ENCODE measurements around the gene SEC63. TPM values are rescaled to one million over a fixed set of nuclear protein-coding genes. Genes with fewer than 3 reads are reported as not detected.
"Not testable (repeated sequence)": the region's sequence is repeated elsewhere in the genome, so short reads cannot be mapped to it uniquely, and the experiment has no call there.

The SEC63 gene
- total RNA-seq, 1 donor from 2014 or later = 154 TPM

DNA sequence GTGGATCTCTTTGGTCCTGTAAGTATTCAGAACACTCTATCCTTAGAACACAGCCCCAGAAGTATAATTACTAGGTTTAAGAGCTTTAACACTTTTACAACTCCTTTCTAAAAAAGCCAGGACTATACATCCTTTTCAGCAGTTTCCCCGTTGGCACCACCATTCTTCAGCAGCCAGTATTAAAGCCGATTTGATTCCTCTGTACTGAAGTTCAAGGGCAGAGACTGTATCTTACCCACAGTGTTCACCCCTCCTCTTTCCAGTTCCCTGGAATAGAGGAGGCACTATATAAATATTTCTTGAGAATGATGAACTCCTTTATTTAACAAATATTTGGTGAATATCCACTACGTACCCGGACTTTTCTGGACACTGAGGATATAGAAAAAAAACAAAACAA is 15.9 kb downstream of the SEC63 start:
- no peak overlapping the region for H3K4me3 Mint-ChIP-seq
- peak overlapping the region; percentile 63 for H3K27ac Mint-ChIP-seq
- TF ChIP-seq, protein P1, sequence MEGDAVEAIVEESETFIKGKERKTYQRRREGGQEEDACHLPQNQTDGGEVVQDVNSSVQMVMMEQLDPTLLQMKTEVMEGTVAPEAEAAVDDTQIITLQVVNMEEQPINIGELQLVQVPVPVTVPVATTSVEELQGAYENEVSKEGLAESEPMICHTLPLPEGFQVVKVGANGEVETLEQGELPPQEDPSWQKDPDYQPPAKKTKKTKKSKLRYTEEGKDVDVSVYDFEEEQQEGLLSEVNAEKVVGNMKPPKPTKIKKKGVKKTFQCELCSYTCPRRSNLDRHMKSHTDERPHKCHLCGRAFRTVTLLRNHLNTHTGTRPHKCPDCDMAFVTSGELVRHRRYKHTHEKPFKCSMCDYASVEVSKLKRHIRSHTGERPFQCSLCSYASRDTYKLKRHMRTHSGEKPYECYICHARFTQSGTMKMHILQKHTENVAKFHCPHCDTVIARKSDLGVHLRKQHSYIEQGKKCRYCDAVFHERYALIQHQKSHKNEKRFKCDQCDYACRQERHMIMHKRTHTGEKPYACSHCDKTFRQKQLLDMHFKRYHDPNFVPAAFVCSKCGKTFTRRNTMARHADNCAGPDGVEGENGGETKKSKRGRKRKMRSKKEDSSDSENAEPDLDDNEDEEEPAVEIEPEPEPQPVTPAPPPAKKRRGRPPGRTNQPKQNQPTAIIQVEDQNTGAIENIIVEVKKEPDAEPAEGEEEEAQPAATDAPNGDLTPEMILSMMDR (IDR thresholded peaks at IDR 0.05; ENCODE audit: unreplicated experiment) = no peak
- H3K4me1 Mint-ChIP-seq = peaks cover 25% of the 10 kb centered on the region
- H3K9me3 Mint-ChIP-seq = no peaks in the 10 kb centered on the region
- no peaks in the 10 kb centered on the region for H3K27me3 Mint-ChIP-seq (ENCODE audit: low read depth)
- DNase-seq (ENCODE audit: low spot score in 2 of 2, unreplicated experiment in 2 of 2) = no peak
- peaks cover 8% of the 10 kb centered on the region for H3K36me3 Mint-ChIP-seq

DNA sequence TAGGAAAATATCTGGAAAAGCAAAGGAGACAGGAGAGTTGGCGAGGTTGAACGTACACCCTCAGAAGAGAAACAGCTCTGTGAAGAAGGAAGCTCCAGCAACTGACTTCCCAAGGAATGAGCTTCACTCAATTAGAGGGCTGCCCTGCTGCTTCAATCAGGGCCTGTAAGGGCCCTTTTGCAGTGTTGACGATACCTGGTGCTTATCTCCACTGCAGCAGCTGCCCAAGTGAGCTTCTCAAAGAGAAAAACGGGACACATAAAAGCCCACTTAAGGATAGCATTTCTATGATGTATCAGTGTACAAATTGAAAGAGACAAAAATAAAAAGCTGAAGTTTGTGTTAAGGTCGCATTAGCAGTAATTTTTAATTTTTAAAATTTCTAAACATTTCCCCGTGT is 16.4 kb downstream of the SEC63 start:
- no peak for DNase-seq (ENCODE audit: low spot score in 2 of 2, unreplicated experiment in 2 of 2)
- H3K27me3 Mint-ChIP-seq (ENCODE audit: low read depth) = no peaks in the 10 kb centered on the region

DNA sequence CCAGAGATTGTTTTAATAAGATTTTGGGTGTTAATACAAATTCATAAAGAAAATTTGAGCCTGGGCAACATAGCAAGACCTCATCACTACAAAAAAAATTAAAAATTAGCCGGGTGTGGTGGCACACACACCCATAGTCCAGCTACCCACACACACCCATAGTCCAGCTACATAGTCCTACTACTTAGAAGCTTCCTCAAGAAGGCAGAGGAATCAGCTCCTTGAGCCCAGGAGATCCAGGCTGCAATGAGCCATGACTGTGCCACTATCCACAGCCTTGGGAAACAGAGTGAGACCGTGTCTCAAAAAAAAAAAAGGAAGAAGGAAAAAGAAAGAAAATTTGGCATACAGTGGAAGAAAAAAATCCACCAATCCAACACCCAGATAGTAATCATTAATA is 16.8 kb downstream of the SEC63 start:
- peak overlapping the region; percentile 53 for H3K27ac Mint-ChIP-seq
- H3K9me3 Mint-ChIP-seq = no peaks in the 10 kb centered on the region
- TF ChIP-seq, protein P1 (IDR thresholded peaks at IDR 0.05; ENCODE audit: unreplicated experiment) = no peak
- no peaks in the 10 kb centered on the region for H3K27me3 Mint-ChIP-seq (ENCODE audit: low read depth)
- no peak for DNase-seq (ENCODE audit: low spot score in 2 of 2, unreplicated experiment in 2 of 2)
- peaks cover 25% of the 10 kb centered on the region for H3K4me1 Mint-ChIP-seq
- no peak overlapping the region for H3K4me3 Mint-ChIP-seq
- H3K36me3 Mint-ChIP-seq = peaks cover 12% of the 10 kb centered on the region

More for the DNA sequence above, 16.4 kb downstream of the SEC63 start:
- Mint-ChIP-seq H3K36me3 (peaks cover 9% of the 10 kb centered on the region), H3K4me1 (peaks cover 25% of the 10 kb centered on the region), H3K4me3 (no peak overlapping the region), H3K27ac (peak overlapping the region; percentile 53), H3K9me3 (no peaks in the 10 kb centered on the region)
- TF ChIP-seq, protein P1 (IDR thresholded peaks at IDR 0.05; ENCODE audit: unreplicated experiment) = no peak

DNA sequence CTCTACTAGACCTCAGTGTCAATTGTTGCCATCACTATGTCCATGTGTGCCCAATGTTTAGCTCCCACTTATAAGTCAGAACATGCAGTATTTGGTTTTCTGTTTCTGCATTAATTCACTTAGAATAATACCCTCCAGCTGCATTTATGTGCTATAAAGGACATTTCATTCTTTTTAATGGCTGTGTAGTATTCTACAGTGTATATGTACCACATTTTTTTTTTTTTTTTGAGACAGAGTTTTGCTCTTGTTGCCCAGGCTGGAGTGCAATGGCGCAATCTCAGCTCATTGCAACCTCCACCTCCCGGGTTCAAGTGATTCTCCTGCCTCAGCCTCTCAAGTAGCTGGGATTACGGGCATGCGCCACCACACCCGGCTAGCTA is 21.1 kb downstream of the SEC63 start:
- not testable (repeated sequence) for DNase-seq (ENCODE audit: low spot score in 2 of 2, unreplicated experiment in 2 of 2); H3K27ac Mint-ChIP-seq; H3K4me3 Mint-ChIP-seq; H3K27me3 Mint-ChIP-seq (ENCODE audit: low read depth)
- Mint-ChIP-seq H3K4me1 (peaks cover 15% of the 10 kb centered on the region), H3K36me3 (peaks cover 30% of the 10 kb centered on the region), H3K9me3 (peaks cover 15% of the 10 kb centered on the region)

DNA sequence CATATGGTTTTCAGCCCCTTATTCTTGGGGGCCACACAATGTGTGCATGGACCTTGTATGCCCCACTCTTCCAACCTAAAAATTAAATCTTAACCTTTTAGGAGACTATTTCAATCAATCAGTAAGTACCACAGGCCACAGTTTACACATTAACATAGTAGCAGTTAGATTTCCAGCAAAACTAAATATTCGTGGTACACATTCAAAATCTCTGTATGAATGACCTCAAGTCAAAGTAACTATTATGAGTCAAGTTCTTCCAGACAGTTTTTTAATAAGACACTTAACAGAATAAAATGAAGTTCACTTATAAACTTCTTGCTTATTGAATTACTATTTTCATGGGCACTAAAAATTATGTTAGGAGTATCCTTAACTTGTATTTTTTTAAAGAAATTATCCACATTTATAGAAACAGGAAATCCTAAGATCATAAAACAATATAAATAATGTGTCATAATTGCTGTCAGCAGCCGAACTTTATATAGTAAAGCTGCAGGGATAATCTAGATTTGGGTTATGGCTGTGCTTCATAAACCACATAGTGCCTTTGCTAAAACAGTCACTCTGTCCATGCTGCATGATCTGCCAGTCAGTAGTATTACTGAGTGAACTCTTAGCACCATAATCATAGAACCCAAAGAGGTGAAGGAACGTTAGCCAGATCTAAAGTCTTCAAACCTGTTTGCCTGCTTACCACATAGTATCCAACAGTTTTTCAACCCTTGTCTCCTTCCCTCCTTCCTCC is 21.7 kb downstream of the SEC63 start:
- H3K4me3 Mint-ChIP-seq = no peak overlapping the region
- H3K4me1 Mint-ChIP-seq = peaks cover 13% of the 10 kb centered on the region
- H3K36me3 Mint-ChIP-seq = peaks cover 34% of the 10 kb centered on the region
- H3K9me3 Mint-ChIP-seq = peaks cover 19% of the 10 kb centered on the region
- TF ChIP-seq, protein P1 (IDR thresholded peaks at IDR 0.05; ENCODE audit: unreplicated experiment) = no peak
- DNase-seq (ENCODE audit: low spot score in 2 of 2, unreplicated experiment in 2 of 2) = no peak
- no peak overlapping the region for H3K27ac Mint-ChIP-seq
- no peaks in the 10 kb centered on the region for H3K27me3 Mint-ChIP-seq (ENCODE audit: low read depth)

DNA sequence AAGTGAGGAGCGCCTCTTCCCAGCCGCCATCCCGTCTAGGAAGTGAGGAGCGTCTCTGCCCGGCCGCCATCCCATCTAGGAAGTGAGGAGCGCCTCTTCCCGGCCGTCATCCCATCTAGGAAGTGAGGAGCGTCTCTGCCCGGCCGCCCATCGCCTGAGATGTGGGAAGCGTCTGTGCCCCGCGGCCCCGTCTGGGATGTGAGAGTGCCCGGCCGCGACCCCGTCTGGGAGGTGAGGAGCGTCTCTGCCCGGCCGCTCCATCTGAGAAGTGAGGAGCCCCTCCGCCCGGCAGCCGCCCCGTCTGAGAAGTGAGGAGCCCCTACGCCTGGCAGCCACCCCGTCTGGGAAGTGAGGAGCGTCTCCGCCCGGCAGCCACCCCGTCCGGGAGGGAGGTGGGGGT is 23.8 kb downstream of the SEC63 start:
- H3K27me3 Mint-ChIP-seq (ENCODE audit: low read depth); H3K4me1 Mint-ChIP-seq; DNase-seq (ENCODE audit: low spot score in 2 of 2, unreplicated experiment in 2 of 2); H3K27ac Mint-ChIP-seq; H3K4me3 Mint-ChIP-seq: not testable (repeated sequence)
- Mint-ChIP-seq H3K9me3 (peaks cover 24% of the 10 kb centered on the region), H3K36me3 (peaks cover 41% of the 10 kb centered on the region)

Measured in mesothelial cell of epicardium (in vitro differentiated cells).